UCSD-AML1 (cell line): ENCODE data around the gene ZBTB20.

Experiments used
- DNase-seq: peaks from one replicate; lab custom pipeline; 2025; ENCODE audit not compliant: unreplicated experiment; lab: John Stamatoyannopoulos, UW

The ZBTB20 gene

GRCh38 chr3:114877378-114878113 lies 269.5 kb downstream of the ZBTB20 start:
- DNase-seq = no peak

GRCh38 chr3:114874522-114874971 lies 272.5 kb downstream of the ZBTB20 start:
- DNase-seq = no peak

GRCh38 chr3:114873591-114873990 lies 273.5 kb downstream of the ZBTB20 start:
- no peak for DNase-seq

GRCh38 chr3:114872588-114872987 lies 274.5 kb downstream of the ZBTB20 start:
- DNase-seq = no peak

- no peak for DNase-seq
These were observed 275.0 kb downstream of the ZBTB20 start for GRCh38 chr3:114872050-114872449.

- DNase-seq = no peak
These were observed 279.1 kb downstream of the ZBTB20 start for GRCh38 chr3:114867835-114868503.

- no peak for DNase-seq
These were observed 279.7 kb downstream of the ZBTB20 start for GRCh38 chr3:114867359-114867758.

- no peak for DNase-seq
These were observed 280.7 kb downstream of the ZBTB20 start for GRCh38 chr3:114866430-114866829.

- DNase-seq = no peak
These were observed 282.1 kb downstream of the ZBTB20 start for GRCh38 chr3:114864970-114865369.

GRCh38 chr3:114863848-114864247 lies 283.2 kb downstream of the ZBTB20 start:
- DNase-seq = no peak

GRCh38 chr3:114861666-114862065 lies 285.4 kb downstream of the ZBTB20 start:
- DNase-seq = no peak

GRCh38 chr3:114860531-114860930 lies 286.6 kb downstream of the ZBTB20 start:
- DNase-seq = no peak

- DNase-seq = no peak
These were observed 288.8 kb downstream of the ZBTB20 start for GRCh38 chr3:114858329-114858728.

GRCh38 chr3:114857299-114857701 lies 289.8 kb downstream of the ZBTB20 start:
- DNase-seq = no peak

- DNase-seq = no peak
These were observed 290.3 kb downstream of the ZBTB20 start for GRCh38 chr3:114856835-114857234.

GRCh38 chr3:114855839-114856238 lies 291.2 kb downstream of the ZBTB20 start:
- no peak for DNase-seq

GRCh38 chr3:114852966-114853365 lies 294.1 kb downstream of the ZBTB20 start:
- no peak for DNase-seq

GRCh38 chr3:114850898-114851297 lies 296.2 kb downstream of the ZBTB20 start:
- no peak for DNase-seq

GRCh38 chr3:114848643-114849350 lies 298.3 kb downstream of the ZBTB20 start:
- no peak for DNase-seq

GRCh38 chr3:114848082-114848481 lies 299.0 kb downstream of the ZBTB20 start:
- no peak for DNase-seq

GRCh38 chr3:114847564-114847963 lies 299.5 kb downstream of the ZBTB20 start:
- DNase-seq = no peak

- DNase-seq = no peak
These were observed 300.3 kb downstream of the ZBTB20 start for GRCh38 chr3:114846779-114847178.
